Measurements from ENCODE around the gene YPEL2.
A peak's percentile ranks its signal among the peaks of the same experiment; 100 is the strongest.

The YPEL2 gene

DNA sequence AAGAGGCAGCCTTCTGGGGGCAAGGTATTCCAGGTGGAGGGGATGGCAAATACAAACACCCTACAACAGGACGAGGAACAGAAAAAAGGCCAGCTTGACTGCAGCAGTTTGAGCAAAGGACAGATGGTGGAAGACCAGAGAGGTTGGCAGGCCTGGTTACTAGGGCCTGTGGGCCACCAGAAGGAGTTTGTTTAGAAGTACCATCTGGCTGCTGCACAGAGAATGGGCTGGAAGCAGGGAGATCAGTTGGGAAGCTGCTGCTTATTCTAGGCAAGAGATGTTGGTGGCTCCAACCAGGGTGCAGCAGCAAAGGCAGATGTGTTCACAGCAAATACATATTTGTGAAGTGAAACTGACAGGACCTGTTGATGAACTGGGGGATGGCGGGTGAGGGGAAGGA is 2.9 kb upstream of the YPEL2 start:
- no peak for DNase-seq (ENCODE audit: extremely low read depth, insufficient read length)

DNA sequence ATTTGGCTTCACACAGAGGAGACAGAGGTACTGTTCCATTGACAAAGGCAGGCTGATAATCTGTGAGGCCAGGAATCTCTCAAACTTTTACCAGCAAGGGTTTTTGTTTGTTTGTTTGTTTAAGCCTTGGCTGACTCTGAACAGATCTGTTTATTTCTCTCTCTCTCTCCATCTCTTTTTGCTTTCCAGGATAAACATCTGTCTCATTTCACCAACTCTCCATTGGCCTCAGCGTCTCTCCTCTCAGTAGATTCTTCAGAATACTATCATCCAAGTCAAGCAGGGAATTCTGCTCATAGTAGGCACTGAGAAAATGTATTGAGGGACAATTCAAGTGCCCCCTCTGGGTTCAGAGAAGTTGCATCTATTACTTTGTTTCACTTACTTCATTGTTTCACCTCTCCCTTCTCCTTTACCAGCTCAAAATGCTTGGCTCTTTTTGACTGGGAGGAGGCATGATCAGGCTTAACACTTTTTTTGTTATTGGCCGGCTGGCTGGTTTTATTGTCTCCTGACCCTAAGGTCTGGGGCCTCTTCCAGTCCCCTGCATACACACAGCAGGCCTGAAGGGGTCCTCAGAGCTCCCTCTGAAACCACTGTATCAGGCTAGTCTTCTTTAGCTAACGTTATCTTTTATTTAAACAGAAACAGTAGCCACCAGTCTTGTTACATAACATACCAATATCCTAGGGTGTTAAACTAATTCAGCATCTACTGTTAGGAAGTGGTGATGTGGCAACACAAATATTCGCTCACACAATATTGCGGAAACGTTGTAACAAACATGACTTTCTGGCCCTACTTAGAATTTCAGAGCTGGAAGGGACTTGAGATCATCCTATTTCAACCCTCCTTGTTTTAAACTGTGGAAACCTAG is 2.0 kb upstream of the YPEL2 start:
- peak; percentile 20 for DNase-seq (ENCODE audit: extremely low read depth, insufficient read length)
- no peaks in the 10 kb centered on the region for H3K36me3 ChIP-seq (ENCODE audit: control insufficient read depth, insufficient read depth, low read length)
- no peaks in the 10 kb centered on the region for H3K27me3 ChIP-seq (replicated peaks; ENCODE audit: control insufficient read depth, insufficient read depth, low read length)
- TF ChIP-seq, protein P1, sequence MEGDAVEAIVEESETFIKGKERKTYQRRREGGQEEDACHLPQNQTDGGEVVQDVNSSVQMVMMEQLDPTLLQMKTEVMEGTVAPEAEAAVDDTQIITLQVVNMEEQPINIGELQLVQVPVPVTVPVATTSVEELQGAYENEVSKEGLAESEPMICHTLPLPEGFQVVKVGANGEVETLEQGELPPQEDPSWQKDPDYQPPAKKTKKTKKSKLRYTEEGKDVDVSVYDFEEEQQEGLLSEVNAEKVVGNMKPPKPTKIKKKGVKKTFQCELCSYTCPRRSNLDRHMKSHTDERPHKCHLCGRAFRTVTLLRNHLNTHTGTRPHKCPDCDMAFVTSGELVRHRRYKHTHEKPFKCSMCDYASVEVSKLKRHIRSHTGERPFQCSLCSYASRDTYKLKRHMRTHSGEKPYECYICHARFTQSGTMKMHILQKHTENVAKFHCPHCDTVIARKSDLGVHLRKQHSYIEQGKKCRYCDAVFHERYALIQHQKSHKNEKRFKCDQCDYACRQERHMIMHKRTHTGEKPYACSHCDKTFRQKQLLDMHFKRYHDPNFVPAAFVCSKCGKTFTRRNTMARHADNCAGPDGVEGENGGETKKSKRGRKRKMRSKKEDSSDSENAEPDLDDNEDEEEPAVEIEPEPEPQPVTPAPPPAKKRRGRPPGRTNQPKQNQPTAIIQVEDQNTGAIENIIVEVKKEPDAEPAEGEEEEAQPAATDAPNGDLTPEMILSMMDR (IDR thresholded peaks at IDR 0.05; ENCODE audit: insufficient read depth, low read length, poor library complexity, severe bottlenecking), result peak; percentile 92
- H3K4me3 ChIP-seq (replicated peaks; ENCODE audit: low read depth, low read length), result no peak overlapping the region

More for the DNA sequence above, 2.9 kb upstream of the YPEL2 start:
- H3K27me3 ChIP-seq (replicated peaks; ENCODE audit: control insufficient read depth, insufficient read depth, low read length), result no peaks in the 10 kb centered on the region
- TF ChIP-seq, protein P1 (IDR thresholded peaks at IDR 0.05; ENCODE audit: insufficient read depth, low read length, poor library complexity, severe bottlenecking), result no peak
- no peak overlapping the region for H3K4me3 ChIP-seq (replicated peaks; ENCODE audit: low read depth, low read length)
- H3K36me3 ChIP-seq (ENCODE audit: control insufficient read depth, insufficient read depth, low read length), result no peaks in the 10 kb centered on the region

DNA sequence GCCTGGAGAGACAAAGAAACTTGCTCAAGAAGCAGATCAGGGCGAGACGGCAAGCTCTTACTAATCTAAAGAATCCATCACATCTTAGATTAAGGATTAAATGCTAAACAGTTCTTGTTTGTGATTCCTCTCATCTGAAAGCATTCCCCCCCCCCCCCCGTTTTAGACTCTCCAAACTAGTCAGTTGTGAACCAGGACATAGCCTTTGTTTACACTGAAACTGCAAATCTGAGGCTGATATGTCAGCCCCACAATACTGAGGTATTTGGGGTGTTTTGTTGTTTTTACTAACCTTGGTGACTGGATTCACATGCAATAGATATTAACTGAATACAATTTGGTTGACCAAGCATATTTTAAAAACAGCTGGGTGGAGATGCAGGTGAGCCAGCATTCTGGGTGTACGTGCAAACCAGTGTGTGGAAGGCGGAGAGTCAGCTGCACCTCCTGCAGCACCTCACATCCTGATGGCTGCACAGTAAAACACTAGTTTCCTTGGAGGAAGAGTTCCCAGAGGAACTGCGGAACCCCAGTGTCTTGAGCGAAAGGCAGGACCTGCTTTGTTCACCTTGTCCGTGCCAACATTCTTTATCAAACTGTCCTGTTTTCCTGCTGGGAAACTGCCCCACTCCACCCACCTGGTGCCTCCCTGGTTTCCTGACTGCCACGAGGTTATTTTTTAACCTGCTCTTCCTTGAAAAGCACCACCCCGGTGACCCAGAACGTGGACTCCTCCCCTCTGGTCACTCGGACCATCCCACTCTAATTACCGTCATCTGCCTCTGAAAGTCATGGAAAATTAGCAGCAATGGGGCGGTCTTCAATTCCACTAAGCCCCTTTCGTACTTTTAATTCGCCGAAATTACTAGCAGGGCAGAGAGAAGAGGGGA is 1.2 kb upstream of the YPEL2 start:
- DNase-seq (ENCODE audit: extremely low read depth, insufficient read length), result no peak
- no peaks in the 10 kb centered on the region for H3K36me3 ChIP-seq (ENCODE audit: control insufficient read depth, insufficient read depth, low read length)
- TF ChIP-seq, protein P1 (IDR thresholded peaks at IDR 0.05; ENCODE audit: insufficient read depth, low read length, poor library complexity, severe bottlenecking), result no peak
- no peak overlapping the region for H3K4me3 ChIP-seq (replicated peaks; ENCODE audit: low read depth, low read length)
- H3K27me3 ChIP-seq (replicated peaks; ENCODE audit: control insufficient read depth, insufficient read depth, low read length), result no peaks in the 10 kb centered on the region

DNA sequence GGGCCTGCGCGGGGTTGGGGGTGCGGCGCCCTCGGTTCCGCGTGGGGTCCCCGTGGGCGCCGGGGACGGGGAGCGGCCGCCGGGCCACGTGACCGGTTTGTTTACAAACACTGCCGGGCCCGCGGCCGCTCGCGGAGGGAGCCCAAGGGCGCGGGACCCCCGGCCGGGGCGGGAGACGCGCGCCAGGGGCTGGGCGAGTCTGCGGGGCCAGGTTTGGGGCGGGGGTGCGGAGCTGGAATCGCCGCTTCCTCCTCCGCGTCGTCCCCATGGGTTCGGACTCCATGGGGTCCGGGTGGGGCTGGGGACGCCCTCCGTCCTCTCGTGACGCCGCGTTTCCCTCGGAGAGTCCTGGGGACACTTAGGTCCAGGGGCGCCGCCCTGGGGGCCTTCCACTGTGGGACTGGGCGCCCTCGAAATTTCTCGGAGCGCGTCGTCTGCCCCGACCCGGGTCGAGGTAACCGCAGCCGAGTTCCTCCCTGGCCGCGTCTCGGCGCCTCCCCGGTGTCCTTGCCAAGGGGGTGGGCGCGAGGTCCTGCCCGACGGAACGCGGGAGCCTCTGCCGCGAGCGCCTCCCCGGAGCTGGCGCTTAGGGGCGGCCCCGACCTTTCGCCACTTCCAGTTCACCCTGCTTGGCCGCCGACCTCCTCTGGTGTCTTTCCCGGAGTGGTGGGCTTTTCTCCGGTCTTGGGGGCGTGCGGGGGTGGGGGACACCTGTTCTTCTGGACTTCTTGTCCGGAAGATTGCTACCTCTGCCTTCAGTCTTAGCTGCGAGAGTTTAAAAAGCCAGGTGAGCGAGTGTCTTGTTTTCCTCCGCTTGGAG is 684 bp downstream of the YPEL2 start:
- TF ChIP-seq, protein P1 (IDR thresholded peaks at IDR 0.05; ENCODE audit: insufficient read depth, low read length, poor library complexity, severe bottlenecking), result no peak
- peak; percentile 26 for DNase-seq (ENCODE audit: extremely low read depth, insufficient read length)
- H3K27me3 ChIP-seq (replicated peaks; ENCODE audit: control insufficient read depth, insufficient read depth, low read length), result no peaks in the 10 kb centered on the region
- H3K36me3 ChIP-seq (ENCODE audit: control insufficient read depth, insufficient read depth, low read length), result no peaks in the 10 kb centered on the region
- peak overlapping the region; percentile 70 for H3K4me3 ChIP-seq (replicated peaks; ENCODE audit: low read depth, low read length)

DNA sequence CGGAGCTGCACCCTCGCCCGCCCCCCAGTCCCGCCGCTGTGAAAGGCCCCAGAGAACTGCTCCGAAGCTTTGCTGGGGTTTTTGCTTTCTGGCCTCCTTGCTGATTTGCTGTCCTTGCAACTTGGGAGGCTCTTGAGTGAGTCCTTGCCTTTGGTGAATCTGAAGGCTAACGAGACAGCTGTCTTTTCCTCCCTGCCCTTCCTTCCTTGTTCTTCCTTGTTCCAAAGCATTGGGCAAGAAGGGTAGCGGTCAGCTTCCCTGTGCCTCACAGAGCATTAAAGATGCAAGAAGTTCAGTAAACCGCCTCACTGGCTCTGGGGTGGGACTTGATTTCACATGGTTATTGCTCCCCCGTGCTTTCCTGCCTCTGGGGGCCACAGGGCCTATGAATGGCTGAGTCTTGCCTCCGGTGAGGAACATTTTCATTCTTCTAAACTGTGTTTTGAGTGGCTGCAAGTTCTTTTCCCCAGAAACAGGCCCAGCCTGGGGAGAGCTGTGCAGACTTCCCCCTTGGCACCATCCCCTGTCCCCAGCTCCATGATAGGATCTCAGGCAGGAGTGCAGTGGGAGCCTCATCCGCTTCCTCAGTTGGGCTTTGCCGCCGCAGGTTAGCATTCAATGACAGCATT is 1.4 kb downstream of the YPEL2 start:
- Histone ChIP-seq H3K4me3 (replicated peaks; ENCODE audit: low read depth, low read length) (peak overlapping the region; percentile 70), H3K36me3 (ENCODE audit: control insufficient read depth, insufficient read depth, low read length) (no peaks in the 10 kb centered on the region), H3K27me3 (replicated peaks; ENCODE audit: control insufficient read depth, insufficient read depth, low read length) (no peaks in the 10 kb centered on the region)
- TF ChIP-seq, protein P1 (IDR thresholded peaks at IDR 0.05; ENCODE audit: insufficient read depth, low read length, poor library complexity, severe bottlenecking), result no peak
- no peak for DNase-seq (ENCODE audit: extremely low read depth, insufficient read length)
